Measurements from ENCODE around the gene OVCA2. TPM values are rescaled to one million over a fixed set of nuclear protein-coding genes. Genes with fewer than 3 reads are reported as not detected.

The OVCA2 gene
- total and polyA plus RNA-seq, 2 experiments from 2014 or later, result 49.2 to 72.5 TPM

DNA sequence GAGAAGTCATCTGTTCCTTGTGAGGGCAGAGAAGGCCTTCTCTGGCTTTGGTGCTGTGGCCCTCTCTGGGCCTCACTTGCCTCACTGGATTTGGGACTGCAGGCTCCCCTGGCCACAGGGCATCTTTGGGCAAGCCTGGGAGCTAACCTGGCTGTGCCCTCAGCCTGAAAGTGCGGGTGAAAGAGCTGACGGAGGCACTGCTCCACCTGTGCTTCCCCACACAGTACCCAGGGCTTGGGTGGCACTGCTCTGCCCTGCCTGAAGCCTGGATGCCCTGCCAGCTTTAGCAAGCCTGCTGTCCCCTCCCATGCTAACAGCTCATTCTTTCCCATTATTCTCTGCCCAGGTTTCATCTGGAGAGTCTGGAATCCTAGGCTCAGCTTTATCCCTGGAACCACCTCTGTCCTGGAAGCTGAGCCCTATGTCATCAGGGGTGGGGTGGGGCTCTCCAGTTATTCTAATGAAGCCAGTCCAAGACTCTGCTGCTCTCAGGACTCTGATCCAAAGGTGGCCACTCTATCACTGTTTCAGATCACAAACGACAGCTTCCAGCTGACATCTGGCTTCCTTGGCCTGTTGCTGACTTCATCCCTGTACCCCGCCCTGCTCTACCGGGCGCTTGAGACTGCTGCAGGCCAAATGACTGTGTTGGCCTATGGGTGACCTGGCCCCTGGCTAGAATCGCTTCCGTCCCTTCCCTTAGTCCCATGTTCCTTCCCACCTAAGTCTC lies 42.4 kb downstream of the OVCA2 start:
- Histone ChIP-seq H4K20me1 (ENCODE audit: insufficient read depth, poor library complexity, severe bottlenecking) (no peaks in the 10 kb centered on the region), H3K27me3 (no peaks in the 10 kb centered on the region), H3K4me1 (ENCODE audit: insufficient read depth) (peaks cover 50% of the 10 kb centered on the region), H3K79me2 (peaks cover 3% of the 10 kb centered on the region), H3K27ac (peak overlapping the region; percentile 92), H3K4me2 (peak overlapping the region; percentile 31), H3K36me3 (replicated peaks; ENCODE audit: insufficient read depth, low read depth) (no peaks in the 10 kb centered on the region), H2AFZ (no peak overlapping the region), H3K4me3 (no peak overlapping the region), H3K9me2 (replicated peaks; ENCODE audit: insufficient read depth) (no peaks in the 10 kb centered on the region), H3K9me3 (ENCODE audit: low read depth) (no peaks in the 10 kb centered on the region)
- no peak for TF ChIP-seq EZH2 (IDR thresholded peaks at IDR 0.05; ENCODE audit: borderline replicate concordance)
- no peak for TF ChIP-seq EZH2phosphoT487 (IDR thresholded peaks at IDR 0.05; ENCODE audit: low read depth, severe bottlenecking, unreplicated experiment)
- TF ChIP-seq, protein P1, sequence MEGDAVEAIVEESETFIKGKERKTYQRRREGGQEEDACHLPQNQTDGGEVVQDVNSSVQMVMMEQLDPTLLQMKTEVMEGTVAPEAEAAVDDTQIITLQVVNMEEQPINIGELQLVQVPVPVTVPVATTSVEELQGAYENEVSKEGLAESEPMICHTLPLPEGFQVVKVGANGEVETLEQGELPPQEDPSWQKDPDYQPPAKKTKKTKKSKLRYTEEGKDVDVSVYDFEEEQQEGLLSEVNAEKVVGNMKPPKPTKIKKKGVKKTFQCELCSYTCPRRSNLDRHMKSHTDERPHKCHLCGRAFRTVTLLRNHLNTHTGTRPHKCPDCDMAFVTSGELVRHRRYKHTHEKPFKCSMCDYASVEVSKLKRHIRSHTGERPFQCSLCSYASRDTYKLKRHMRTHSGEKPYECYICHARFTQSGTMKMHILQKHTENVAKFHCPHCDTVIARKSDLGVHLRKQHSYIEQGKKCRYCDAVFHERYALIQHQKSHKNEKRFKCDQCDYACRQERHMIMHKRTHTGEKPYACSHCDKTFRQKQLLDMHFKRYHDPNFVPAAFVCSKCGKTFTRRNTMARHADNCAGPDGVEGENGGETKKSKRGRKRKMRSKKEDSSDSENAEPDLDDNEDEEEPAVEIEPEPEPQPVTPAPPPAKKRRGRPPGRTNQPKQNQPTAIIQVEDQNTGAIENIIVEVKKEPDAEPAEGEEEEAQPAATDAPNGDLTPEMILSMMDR (IDR thresholded peaks at IDR 0.05; ENCODE audit: poor library complexity), result no peak
- DNase-seq (ENCODE audit: low spot score), result peak; percentile 69
- 46% methylated on average over 8 of the region's 8 CpGs for WGBS (ENCODE audit: low lambda C conversion rate, missing lambda C conversion rate)

DNA sequence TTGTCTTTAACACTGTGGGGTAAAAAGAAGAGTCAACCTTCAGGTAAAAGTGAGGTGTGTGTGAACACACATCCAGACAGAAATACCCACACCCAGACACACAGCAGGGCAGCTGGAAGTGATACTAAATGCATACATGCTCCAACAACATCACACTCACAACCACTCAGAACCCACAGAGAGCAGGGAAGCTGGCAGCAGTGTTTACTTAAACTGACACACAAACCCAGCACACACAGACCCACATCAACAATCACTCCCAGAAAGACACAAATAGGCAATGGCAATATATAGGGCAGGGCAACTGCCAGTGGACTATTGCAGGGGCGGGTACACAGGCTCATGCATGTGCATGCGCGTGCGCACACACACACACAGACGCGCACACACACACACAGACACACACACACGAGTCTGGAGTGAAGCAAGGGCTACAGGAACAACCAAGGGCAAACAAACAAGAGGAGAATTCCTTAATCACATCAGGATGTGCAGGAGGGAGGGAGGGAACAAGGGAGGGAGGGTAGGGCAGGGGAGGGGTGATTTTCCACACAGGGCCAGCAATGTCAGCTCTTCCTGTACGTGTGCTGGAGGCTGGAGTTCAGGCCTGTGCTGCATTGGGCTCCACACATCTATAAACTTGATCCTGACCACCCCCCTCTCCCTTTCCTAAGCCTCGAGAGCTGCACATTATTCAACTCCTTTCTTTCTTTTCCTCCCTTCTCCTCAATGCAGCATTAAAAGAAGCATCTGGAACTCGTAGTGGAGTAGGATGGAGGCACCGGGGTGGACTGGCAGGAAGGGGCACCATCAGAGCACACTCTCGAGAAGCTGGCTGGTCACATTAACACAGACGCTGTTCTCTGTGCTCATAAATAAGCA lies 43.2 kb downstream of the OVCA2 start:
- H3K4me1 ChIP-seq (ENCODE audit: insufficient read depth), result peaks cover 56% of the 10 kb centered on the region
- 46% methylated on average over 12 of the region's 13 CpGs for WGBS (ENCODE audit: low lambda C conversion rate, missing lambda C conversion rate)
- no peaks in the 10 kb centered on the region for H3K27me3 ChIP-seq
- peak overlapping the region; percentile 31 for H3K4me2 ChIP-seq
- no peaks in the 10 kb centered on the region for H3K9me3 ChIP-seq (ENCODE audit: low read depth)
- peak; percentile 74 for DNase-seq (ENCODE audit: low spot score)
- H4K20me1 ChIP-seq (ENCODE audit: insufficient read depth, poor library complexity, severe bottlenecking), result no peaks in the 10 kb centered on the region
- peak overlapping the region; percentile 92 for H3K27ac ChIP-seq
- no peak overlapping the region for H2AFZ ChIP-seq
- TF ChIP-seq EZH2phosphoT487 (IDR thresholded peaks at IDR 0.05; ENCODE audit: low read depth, severe bottlenecking, unreplicated experiment) (no peak), EZH2 (IDR thresholded peaks at IDR 0.05; ENCODE audit: borderline replicate concordance) (no peak)
- TF ChIP-seq, protein P1 (IDR thresholded peaks at IDR 0.05; ENCODE audit: poor library complexity), result no peak
- H3K79me2 ChIP-seq, result peaks cover 3% of the 10 kb centered on the region
- H3K9me2 ChIP-seq (replicated peaks; ENCODE audit: insufficient read depth), result no peaks in the 10 kb centered on the region
- H3K4me3 ChIP-seq, result no peak overlapping the region
- no peaks in the 10 kb centered on the region for H3K36me3 ChIP-seq (replicated peaks; ENCODE audit: insufficient read depth, low read depth)

DNA sequence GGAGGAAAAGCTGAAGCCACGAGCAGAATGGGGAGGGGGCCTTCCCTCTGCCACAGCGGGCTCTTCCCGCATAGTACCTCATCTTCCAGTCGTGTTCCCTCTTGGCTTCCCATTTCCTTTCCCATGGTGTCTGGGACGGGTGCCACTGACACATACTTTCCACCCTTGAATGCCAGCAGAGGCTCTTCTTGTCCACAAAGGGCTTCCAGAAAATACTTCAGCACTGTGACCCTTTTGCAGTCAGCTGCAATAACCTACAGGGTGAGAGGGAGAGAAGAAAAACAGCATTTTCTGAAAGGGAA lies 43.8 kb downstream of the OVCA2 start:
- H3K9me2 ChIP-seq (replicated peaks; ENCODE audit: insufficient read depth), result no peaks in the 10 kb centered on the region
- no peaks in the 10 kb centered on the region for H3K9me3 ChIP-seq (ENCODE audit: low read depth)
- WGBS (ENCODE audit: low lambda C conversion rate, missing lambda C conversion rate), result 30% methylated on average over 5 of the region's 5 CpGs
- H2AFZ ChIP-seq, result no peak overlapping the region
- H3K36me3 ChIP-seq (replicated peaks; ENCODE audit: insufficient read depth, low read depth), result no peaks in the 10 kb centered on the region
- H3K27me3 ChIP-seq, result no peaks in the 10 kb centered on the region
- H4K20me1 ChIP-seq (ENCODE audit: insufficient read depth, poor library complexity, severe bottlenecking), result no peaks in the 10 kb centered on the region
- no peak overlapping the region for H3K4me3 ChIP-seq
- H3K4me2 ChIP-seq, result no peak overlapping the region
- DNase-seq (ENCODE audit: low spot score), result no peak
- TF ChIP-seq EZH2phosphoT487 (IDR thresholded peaks at IDR 0.05; ENCODE audit: low read depth, severe bottlenecking, unreplicated experiment) (no peak), EZH2 (IDR thresholded peaks at IDR 0.05; ENCODE audit: borderline replicate concordance) (no peak)
- TF ChIP-seq, protein P1 (IDR thresholded peaks at IDR 0.05; ENCODE audit: poor library complexity), result no peak
- peaks cover 61% of the 10 kb centered on the region for H3K4me1 ChIP-seq (ENCODE audit: insufficient read depth)
- peak overlapping the region; percentile 92 for H3K27ac ChIP-seq
- H3K79me2 ChIP-seq, result peaks cover 3% of the 10 kb centered on the region

Data from hepatocyte (in vitro differentiated cells).